GM19467 (cell line): ENCODE measurements around the gene GRIK4.
A peak's percentile ranks its signal among the peaks of the same experiment; 100 is the strongest.
"Not testable (repeated sequence)": the region's sequence is repeated elsewhere in the genome, so short reads cannot be mapped to it uniquely, and the experiment has no call there.

Experiments
- ATAC-seq: cut with Tn5 transposase; IDR thresholded peaks from one replicate; pipeline ENCODE4 v1.9.1; 2021; ENCODE audit warnings: mild to moderate bottlenecking, moderate library complexity; ENCODE audit not compliant: unreplicated experiment

The GRIK4 gene

GRCh38 chr11:120511116-120511819 is at the start of gene GRIK4:
Gene GRIK4, plus strand, starts transcription at chr11:120511748. Its CDS starts 148,571 bp downstream, at chr11:120660319.
- peak; percentile 71 for ATAC-seq

GRCh38 chr11:120462825-120463224 is 48.7 kb upstream of the GRIK4 start:
- no peak for ATAC-seq

GRCh38 chr11:120465921-120466534 is 45.5 kb upstream of the GRIK4 start:
- no peak for ATAC-seq

- no peak for ATAC-seq
Observed at GRCh38 chr11:120467627-120468026, 43.9 kb upstream of the GRIK4 start.

GRCh38 chr11:120471131-120471530 is 40.4 kb upstream of the GRIK4 start:
- ATAC-seq, result no peak

GRCh38 chr11:120471994-120472393 is 39.6 kb upstream of the GRIK4 start:
- no peak for ATAC-seq

- ATAC-seq, result no peak
Observed at GRCh38 chr11:120473503-120473902, 38.0 kb upstream of the GRIK4 start.

GRCh38 chr11:120482149-120482548 is 29.4 kb upstream of the GRIK4 start:
- no peak for ATAC-seq

GRCh38 chr11:120484722-120485121 is 26.8 kb upstream of the GRIK4 start:
- ATAC-seq, result no peak

GRCh38 chr11:120486138-120486537 is 25.4 kb upstream of the GRIK4 start:
- no peak for ATAC-seq

GRCh38 chr11:120489799-120490198 is 21.7 kb upstream of the GRIK4 start:
- ATAC-seq, result no peak

GRCh38 chr11:120492486-120492885 is 19.1 kb upstream of the GRIK4 start:
- ATAC-seq, result no peak

GRCh38 chr11:120494595-120494994 is 17.0 kb upstream of the GRIK4 start:
- no peak for ATAC-seq

- no peak for ATAC-seq
Observed at GRCh38 chr11:120499088-120499487, 12.5 kb upstream of the GRIK4 start.

- no peak for ATAC-seq
Observed at GRCh38 chr11:120499859-120500258, 11.7 kb upstream of the GRIK4 start.

GRCh38 chr11:120500414-120501071 is 11.0 kb upstream of the GRIK4 start:
- no peak for ATAC-seq

- ATAC-seq, result no peak
Observed at GRCh38 chr11:120501440-120501839, 10.1 kb upstream of the GRIK4 start.

- no peak for ATAC-seq
Observed at GRCh38 chr11:120501976-120502755, 9.4 kb upstream of the GRIK4 start.

- ATAC-seq, result not testable (repeated sequence)
Observed at GRCh38 chr11:120503529-120503928, 8.0 kb upstream of the GRIK4 start.

GRCh38 chr11:120505801-120506425 is 5.6 kb upstream of the GRIK4 start:
- ATAC-seq, result no peak
